Mucosa of gallbladder (tissue), 1 donor: Measurements from ENCODE around the gene EEF1G. TPM values are rescaled to one million over a fixed set of nuclear protein-coding genes. Genes with fewer than 3 reads are reported as not detected.
"Not testable (repeated sequence)": the region's sequence is repeated elsewhere in the genome, so short reads cannot be mapped to it uniquely, and the experiment has no call there.

ENCODE experiments used
- DNase-seq: peaks from one replicate; pipeline ENCODE4 v3.0.0-alpha.2; 2020; ENCODE audit warnings: low spot score
- total RNA-seq: library from RNA; stranded (reverse); gene quantifications from one replicate; pipeline ENCODE4 v1.2.1, GENCODE V29; 2021
- donor health status: DM: no; HTN: no; CAD: no.

EEF1G gene
- total RNA-seq, 1 donor from 2014 or later, result 1,062 TPM

GRCh38 chr11:62577046-62577714 lies 3.5 kb upstream of the EEF1G start:
- DNase-seq, result no peak

- DNase-seq, result no peak
These were observed 2.1 kb upstream of the EEF1G start for GRCh38 chr11:62575837-62576236.

- DNase-seq, result no peak
These were observed 1.5 kb upstream of the EEF1G start for GRCh38 chr11:62575156-62575555.

GRCh38 chr11:62574363-62575071 lies 826 bp upstream of the EEF1G start:
- no peak for DNase-seq

GRCh38 chr11:62573006-62573591 lies 592 bp downstream of the EEF1G start:
- no peak for DNase-seq

GRCh38 chr11:62572431-62572830 lies 1.3 kb downstream of the EEF1G start:
- no peak for DNase-seq

DNA sequence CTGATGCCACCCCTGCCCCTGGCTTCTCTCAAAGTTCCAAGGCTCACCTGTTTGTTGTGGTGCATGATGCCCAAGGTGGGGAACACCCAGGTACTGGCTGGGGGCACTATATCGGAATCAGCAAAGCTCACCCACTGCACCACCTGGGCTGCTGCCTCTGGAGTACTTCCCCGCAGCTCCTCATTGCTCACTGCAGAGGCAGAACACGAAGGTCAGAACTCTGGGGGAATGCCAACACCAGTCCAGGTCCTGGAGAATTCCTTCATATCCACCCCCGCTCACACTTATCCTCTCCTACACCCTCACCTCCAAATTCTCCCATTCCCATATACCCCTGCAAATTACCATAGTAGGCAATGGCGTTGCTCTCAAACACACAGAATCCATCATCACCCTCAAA lies 2.2 kb downstream of the EEF1G start:
- DNase-seq, result not testable (repeated sequence)

DNA sequence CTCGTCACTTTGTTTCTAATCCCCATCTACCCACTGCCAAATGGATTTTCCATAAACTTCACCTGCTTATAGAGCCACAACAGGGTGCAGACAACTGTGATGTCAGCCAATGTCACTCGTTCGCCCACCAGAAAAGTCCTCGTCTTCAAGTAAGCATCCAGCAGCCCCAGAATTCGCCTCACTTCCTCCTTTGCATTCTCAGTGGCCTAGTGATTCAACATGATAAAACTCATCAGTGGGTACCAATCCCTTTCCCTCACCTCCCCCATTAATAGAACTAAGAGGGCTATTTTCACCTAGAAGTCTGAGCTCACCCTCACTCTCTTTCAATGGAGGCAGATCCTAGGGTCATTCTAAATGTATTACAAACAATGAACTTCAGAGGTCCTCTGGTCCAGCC lies 2.8 kb downstream of the EEF1G start:
- DNase-seq, result not testable (repeated sequence)

- DNase-seq, result no peak
These were observed 4.1 kb downstream of the EEF1G start for GRCh38 chr11:62569611-62570010.

GRCh38 chr11:62567018-62567633 lies 6.6 kb downstream of the EEF1G start:
- DNase-seq, result no peak

- DNase-seq, result no peak
These were observed 7.4 kb downstream of the EEF1G start for GRCh38 chr11:62566247-62566646.

- DNase-seq, result no peak
These were observed 8.4 kb downstream of the EEF1G start for GRCh38 chr11:62565100-62565802.

- not testable (repeated sequence) for DNase-seq
These were observed 11.9 kb downstream of the EEF1G start for GRCh38 chr11:62561677-62562230.

- peak; percentile 93 for DNase-seq
These were observed 13.1 kb downstream of the EEF1G start for GRCh38 chr11:62560566-62561103.

DNA sequence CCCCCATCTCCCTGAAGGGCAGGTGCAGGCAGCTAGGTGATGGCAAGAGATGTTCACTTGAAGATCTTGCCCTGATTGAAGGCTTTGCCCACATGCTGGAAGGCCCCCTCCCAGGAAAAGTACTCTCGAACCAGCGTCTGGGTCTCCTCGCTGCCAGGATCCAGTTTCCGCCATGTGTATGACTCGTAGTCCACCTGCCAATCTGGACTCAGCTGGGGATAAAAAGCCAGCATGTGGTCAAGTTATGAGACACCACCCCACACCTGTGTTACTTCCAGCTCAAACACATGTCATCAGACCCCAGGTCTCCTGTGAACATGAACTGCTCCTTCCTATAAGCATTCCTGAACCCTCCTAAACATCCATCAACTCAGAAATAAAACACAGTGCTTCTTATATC lies 14.1 kb downstream of the EEF1G start:
- DNase-seq, result not testable (repeated sequence)

DNA sequence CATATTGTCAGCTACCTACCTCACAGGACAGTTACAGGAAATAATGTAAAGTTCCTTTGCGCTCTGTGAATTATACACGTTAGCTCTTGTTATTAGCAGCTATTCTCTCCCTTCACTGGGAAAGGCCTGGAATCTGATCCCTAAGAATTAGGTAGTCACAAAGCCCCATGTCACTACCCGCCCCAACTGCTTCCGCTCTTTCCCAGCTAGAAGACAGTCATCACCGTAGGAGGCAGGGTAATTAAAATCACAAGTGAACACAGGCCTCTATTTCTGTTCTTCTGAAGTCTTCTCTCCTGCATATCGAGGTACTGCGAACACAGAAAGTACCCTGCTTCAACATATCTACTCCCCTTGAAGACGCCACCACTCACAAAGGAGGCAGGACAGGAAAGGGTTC lies 14.5 kb downstream of the EEF1G start:
- DNase-seq, result no peak

DNA sequence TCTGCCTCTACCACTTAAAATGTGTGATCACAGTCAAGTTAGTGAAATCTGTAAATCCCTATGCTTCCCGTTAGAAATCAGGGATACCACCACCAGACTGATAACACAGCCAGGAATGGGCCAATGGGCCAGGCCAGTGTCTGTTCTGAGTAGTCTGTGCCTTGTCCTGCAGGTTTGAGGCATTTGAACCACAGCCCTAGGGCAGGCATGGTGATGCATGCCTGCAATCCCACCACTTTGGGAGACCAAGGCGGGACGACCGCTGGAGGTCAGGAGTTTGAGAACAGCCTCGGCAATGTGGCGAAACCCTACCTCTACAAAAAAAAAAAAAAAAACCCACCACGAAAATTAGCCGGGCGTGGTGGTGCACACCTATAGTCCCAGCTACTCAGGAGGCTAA lies 15.0 kb downstream of the EEF1G start:
- no peak for DNase-seq

DNA sequence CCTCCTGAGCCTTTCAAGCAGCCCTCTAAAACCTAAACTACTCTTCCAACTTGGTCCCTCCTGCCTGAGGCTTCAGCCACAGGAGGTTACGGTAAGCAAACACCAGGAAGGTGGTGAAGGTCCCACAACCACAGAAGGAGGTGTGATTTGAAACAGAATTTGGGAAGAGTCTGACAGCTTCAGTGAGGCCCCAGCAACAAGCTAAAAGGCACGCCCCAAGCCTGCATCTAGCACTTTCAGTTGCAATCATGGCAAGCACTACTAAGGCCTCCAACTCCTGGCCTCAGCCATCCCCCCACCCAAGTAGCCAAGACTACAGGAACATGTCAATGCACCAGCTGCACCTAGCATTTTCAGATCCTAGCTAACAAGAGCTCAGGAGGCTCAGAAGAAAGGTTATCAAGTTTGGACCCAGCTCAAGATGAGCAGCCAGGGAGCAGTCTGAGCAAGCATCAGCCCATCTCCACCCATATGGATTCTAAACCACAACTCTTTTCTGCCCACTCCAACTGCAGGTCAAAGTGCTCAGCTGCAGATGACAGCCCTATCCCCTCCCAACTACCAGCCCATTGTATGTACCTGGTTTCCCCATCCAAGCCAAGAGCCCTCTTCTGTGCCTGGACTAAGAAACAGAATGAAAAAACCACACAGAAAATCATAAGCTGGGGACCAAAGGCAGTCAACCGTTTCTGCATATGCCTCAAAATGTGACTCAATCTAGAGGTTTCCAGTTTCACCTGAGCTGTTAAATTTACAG lies 16.6 kb downstream of the EEF1G start:
- no peak for DNase-seq

DNA sequence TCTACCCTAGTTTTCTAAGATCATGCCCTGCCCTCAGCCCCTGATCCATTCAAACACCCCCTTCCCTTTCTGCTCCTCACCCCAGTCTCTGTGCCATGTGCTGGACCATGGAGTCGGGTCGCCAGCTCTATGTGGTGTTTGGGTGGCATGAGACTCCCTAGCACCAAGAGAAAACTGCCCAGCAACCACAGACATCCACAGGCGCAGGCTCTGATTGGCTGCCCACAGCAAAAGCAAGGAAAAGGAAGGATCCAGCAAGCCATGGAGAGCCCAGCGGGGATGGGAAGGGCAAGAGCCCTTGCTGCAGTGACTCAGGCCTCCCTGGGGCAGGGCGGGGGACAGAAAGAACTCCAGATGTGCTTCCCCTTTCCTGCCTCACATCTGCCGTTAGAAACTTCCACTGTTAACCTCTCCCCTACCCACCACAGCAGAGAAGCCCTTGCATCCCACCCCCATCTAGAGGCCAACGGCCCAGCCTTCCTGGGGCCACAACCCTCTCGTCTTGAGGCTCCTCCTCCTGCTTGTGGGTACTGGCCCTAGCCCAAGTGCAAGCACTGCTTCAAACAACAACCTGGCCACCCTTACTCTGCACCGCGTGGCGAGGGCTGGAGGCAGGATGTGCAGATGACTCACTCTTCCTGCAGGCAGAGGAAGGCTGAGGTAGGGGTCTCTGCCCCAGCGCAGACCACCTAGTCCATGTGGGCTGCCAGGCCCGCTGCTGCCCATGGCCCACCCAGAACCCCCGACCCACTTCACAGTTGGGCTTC lies 17.4 kb downstream of the EEF1G start:
- DNase-seq, result peak; percentile 86
